ENCODE results near the gene RBM15.

The RBM15 gene

GRCh38 chr1:110387048-110387754 is 48.0 kb downstream of the RBM15 start:
- no peak for DNase-seq (ENCODE audit: low spot score)
- TF ChIP-seq CTCF (IDR thresholded peaks at IDR 0.05), result no peak
- H3K4me3 ChIP-seq, result no peak overlapping the region
- no peak overlapping the region for H3K27ac ChIP-seq

GRCh38 chr1:110390096-110390495 is 50.9 kb downstream of the RBM15 start:
- Histone ChIP-seq H3K4me3 (peak overlapping the region; percentile 67), H3K27ac (peak overlapping the region; percentile 63 to 79)
- DNase-seq (ENCODE audit: low spot score), result no peak
- TF ChIP-seq CTCF (IDR thresholded peaks at IDR 0.05), result no peak

- DNase-seq (ENCODE audit: low spot score), result no peak
- peak within 1 kb of the TSS; percentile 63 to 79 for H3K27ac ChIP-seq
- H3K4me3 ChIP-seq, result peak within 1 kb of the TSS; percentile 67
- TF ChIP-seq CTCF (IDR thresholded peaks at IDR 0.05), result no peak
Measured at GRCh38 chr1:110390692-110391245, 51.6 kb downstream of the RBM15 start, which contains the start of gene SLC16A4. SLC16A4 (minus strand) TSS chr1:110391026; CDS start chr1:110389323, 1,703 bp downstream.

GRCh38 chr1:110393286-110393685 is 54.1 kb downstream of the RBM15 start:
- DNase-seq (ENCODE audit: low spot score), result no peak
- H3K4me3 ChIP-seq, result no peak overlapping the region
- H3K27ac ChIP-seq, result no peak overlapping the region
- no peak for TF ChIP-seq CTCF (IDR thresholded peaks at IDR 0.05)

- no peak overlapping the region for H3K4me3 ChIP-seq
- no peak for DNase-seq (ENCODE audit: low spot score)
- no peak for TF ChIP-seq CTCF (IDR thresholded peaks at IDR 0.05)
- H3K27ac ChIP-seq, result no peak overlapping the region
Measured at GRCh38 chr1:110393691-110394492, 54.7 kb downstream of the RBM15 start.

GRCh38 chr1:110394493-110394820 is 55.3 kb downstream of the RBM15 start:
- Histone ChIP-seq H3K27ac (no peak overlapping the region), H3K4me3 (no peak overlapping the region)
- no peak for TF ChIP-seq CTCF (IDR thresholded peaks at IDR 0.05)
- no peak for DNase-seq (ENCODE audit: low spot score)
